Measurements from ENCODE around the gene ROPN1L.

DNA sequence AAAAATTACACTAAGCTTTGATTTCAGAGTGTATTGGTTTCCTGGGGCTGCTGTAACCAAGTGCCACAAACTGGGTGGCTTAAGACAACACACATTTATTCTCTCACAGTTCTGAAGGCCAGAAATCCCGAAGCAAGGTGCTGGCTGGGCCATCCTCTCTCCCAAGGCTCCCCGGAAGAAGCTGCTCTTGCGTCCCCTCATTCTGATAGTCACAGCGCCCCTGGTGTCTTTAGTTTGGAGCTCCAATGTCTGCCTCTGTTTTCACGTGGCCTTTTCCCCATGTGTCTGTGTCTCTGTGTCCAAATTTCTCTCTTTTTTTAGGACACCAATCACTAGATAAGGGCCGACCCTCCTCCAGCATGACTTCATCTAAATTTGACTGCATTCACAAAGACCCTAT, 56.7 kb downstream of the ROPN1L start:
- TF ChIP-seq, protein P1, sequence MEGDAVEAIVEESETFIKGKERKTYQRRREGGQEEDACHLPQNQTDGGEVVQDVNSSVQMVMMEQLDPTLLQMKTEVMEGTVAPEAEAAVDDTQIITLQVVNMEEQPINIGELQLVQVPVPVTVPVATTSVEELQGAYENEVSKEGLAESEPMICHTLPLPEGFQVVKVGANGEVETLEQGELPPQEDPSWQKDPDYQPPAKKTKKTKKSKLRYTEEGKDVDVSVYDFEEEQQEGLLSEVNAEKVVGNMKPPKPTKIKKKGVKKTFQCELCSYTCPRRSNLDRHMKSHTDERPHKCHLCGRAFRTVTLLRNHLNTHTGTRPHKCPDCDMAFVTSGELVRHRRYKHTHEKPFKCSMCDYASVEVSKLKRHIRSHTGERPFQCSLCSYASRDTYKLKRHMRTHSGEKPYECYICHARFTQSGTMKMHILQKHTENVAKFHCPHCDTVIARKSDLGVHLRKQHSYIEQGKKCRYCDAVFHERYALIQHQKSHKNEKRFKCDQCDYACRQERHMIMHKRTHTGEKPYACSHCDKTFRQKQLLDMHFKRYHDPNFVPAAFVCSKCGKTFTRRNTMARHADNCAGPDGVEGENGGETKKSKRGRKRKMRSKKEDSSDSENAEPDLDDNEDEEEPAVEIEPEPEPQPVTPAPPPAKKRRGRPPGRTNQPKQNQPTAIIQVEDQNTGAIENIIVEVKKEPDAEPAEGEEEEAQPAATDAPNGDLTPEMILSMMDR (IDR thresholded peaks at IDR 0.05; ENCODE audit: insufficient read depth, low read depth, low read length), result no peak
- TF ChIP-seq EZH2 (IDR thresholded peaks at IDR 0.05; ENCODE audit: insufficient read depth, low read length), result no peak
